Measurements from ENCODE around the gene PDAP1. TPM values are rescaled to one million over a fixed set of nuclear protein-coding genes. Genes with fewer than 3 reads are reported as not detected.

The PDAP1 gene
- total RNA-seq, 6 experiments from 2014 or later: 36.3 to 52.9 (median 39.6) TPM

- Histone ChIP-seq H3K9me3 (no peaks in the 10 kb centered on the region), H3K4me1 (peaks cover 0 to 19% (median 7%) of the 10 kb centered on the region in 4 donors), H3K27ac (no peak overlapping the region), H3K4me3 (no peak overlapping the region), H3K27me3 (no peaks in the 10 kb centered on the region), H3K36me3 (peaks cover 0 to 48% (median 9%) of the 10 kb centered on the region in 4 donors)
- ATAC-seq: no peak
- TF ChIP-seq CTCF (IDR thresholded peaks at IDR 0.05): no peak
- TF ChIP-seq POLR2A (IDR thresholded peaks at IDR 0.05): no peak
- 95% methylated on average over 2 of the region's 3 CpGs for WGBS (ENCODE audit: insufficient coverage, low coverage, low lambda C conversion rate, missing lambda C conversion rate)
- no peak for DNase-seq
- intact Hi-C loops (cut with DNase I): no loop called here
Observed at GRCh38 chr7:99402854-99403253, 5.5 kb downstream of the PDAP1 start.

- H3K27me3 ChIP-seq: no peaks in the 10 kb centered on the region
- WGBS (ENCODE audit: insufficient coverage, low coverage, low lambda C conversion rate, missing lambda C conversion rate): 73% methylated on average over 3 of the region's 6 CpGs
- DNase-seq: no peak
- intact Hi-C loops (cut with DNase I): no loop called here
- no peak for TF ChIP-seq POLR2A (IDR thresholded peaks at IDR 0.05)
- TF ChIP-seq CTCF (IDR thresholded peaks at IDR 0.05): no peak
- H3K27ac ChIP-seq: no peak overlapping the region
- peaks cover 0 to 62% (median 12%) of the 10 kb centered on the region in 4 donors for H3K36me3 ChIP-seq
- H3K4me3 ChIP-seq: no peak overlapping the region
- H3K9me3 ChIP-seq: no peaks in the 10 kb centered on the region
- ATAC-seq: no peak
- peaks cover 0 to 7% (median 0%) of the 10 kb centered on the region in 4 donors for H3K4me1 ChIP-seq
Observed at GRCh38 chr7:99399597-99399996, 8.8 kb downstream of the PDAP1 start.

- H3K4me3 ChIP-seq: no peak overlapping the region
- WGBS (ENCODE audit: insufficient coverage, low coverage, low lambda C conversion rate, missing lambda C conversion rate): 75% methylated on average over 2 of the region's 5 CpGs
- peaks cover 0 to 67% (median 12%) of the 10 kb centered on the region in 4 donors for H3K36me3 ChIP-seq
- TF ChIP-seq CTCF (IDR thresholded peaks at IDR 0.05) (no peak), POLR2A (IDR thresholded peaks at IDR 0.05) (no peak)
- H3K9me3 ChIP-seq: no peaks in the 10 kb centered on the region
- no peak for ATAC-seq
- intact Hi-C loops (cut with DNase I): no loop called here
- no peak for DNase-seq
- no peak overlapping the region for H3K27ac ChIP-seq
- H3K27me3 ChIP-seq: no peaks in the 10 kb centered on the region
- peaks cover 0 to 7% (median 0%) of the 10 kb centered on the region in 4 donors for H3K4me1 ChIP-seq
Observed at GRCh38 chr7:99398891-99399445, 9.4 kb downstream of the PDAP1 start.

GRCh38 chr7:99397297-99397983 is 11.0 kb downstream of the PDAP1 start:
- Histone ChIP-seq H3K27me3 (no peaks in the 10 kb centered on the region), H3K4me3 (no peak overlapping the region), H3K9me3 (no peaks in the 10 kb centered on the region), H3K36me3 (peaks cover 0 to 59% (median 14%) of the 10 kb centered on the region in 4 donors), H3K27ac (no peak overlapping the region), H3K4me1 (peaks cover 0 to 15% (median 7%) of the 10 kb centered on the region in 4 donors)
- DNase-seq (no peak), ATAC-seq (no peak)
- WGBS (ENCODE audit: insufficient coverage, low coverage, low lambda C conversion rate, missing lambda C conversion rate): 86% methylated on average over 8 of the region's 18 CpGs
- no peak for TF ChIP-seq CTCF (IDR thresholded peaks at IDR 0.05)
- TF ChIP-seq POLR2A (IDR thresholded peaks at IDR 0.05): no peak
- intact Hi-C loops (cut with DNase I): no loop called here

All from right lobe of liver (tissue), 6 donors.